Stimulated activated CD8-positive, alpha-beta memory T cell treated with anti-CD3 and anti-CD28 coated beads, Interleukin-15, amount 100 ng/mL, for 1 hour (primary cell): ENCODE measurements around the gene MYDGF.
"Not testable (repeated sequence)": the region's sequence is repeated elsewhere in the genome, so short reads cannot be mapped to it uniquely, and the experiment has no call there.

ENCODE experiments used
- DNase-seq: peaks from one replicate; pipeline ENCODE4 v3.0.0-alpha.2; 2020; ENCODE audit warnings: low read depth

Gene MYDGF

DNA sequence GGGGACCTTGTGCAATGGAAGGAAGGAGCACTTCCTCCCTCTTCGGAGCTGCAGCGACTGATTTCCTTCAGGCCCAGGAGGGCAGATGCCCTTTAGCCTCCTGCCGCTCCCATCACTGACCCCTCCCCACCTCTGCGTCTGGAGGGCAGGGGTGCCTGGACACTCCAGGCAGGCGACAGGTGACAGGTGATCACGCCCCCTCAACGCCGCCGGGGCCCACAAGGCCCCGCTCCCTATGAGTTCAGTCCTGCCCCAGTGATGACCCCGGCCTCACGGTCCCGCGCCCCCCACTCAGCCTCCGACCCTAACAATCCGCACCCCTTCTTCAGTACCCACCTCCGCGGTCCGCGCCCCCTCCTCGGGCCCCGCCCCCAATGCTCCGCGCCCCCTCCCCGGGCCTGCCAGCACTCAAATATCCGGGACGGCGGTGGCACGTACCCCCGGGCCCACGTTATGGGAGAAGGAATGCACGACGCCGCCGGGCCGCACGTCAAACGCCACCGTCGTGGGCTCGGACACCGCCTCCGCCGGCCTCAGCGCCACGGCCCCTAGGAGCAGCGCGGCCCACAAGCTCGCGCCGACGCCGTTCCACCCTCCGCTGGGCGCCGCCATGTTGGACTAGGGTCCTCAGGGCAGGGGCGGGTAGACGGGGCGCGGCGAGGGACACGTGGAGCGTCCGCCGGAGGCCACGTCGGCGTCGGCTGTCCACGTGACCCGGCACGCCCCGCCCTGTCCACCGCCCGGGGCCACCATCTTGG, at the start of gene MYDGF:
Gene MYDGF, minus strand, starts transcription at position 620 of the 758 bp plus-strand sequence. Its CDS starts 8 bp downstream, at position 612.
- DNase-seq = peak; percentile 82

GRCh38 chr19:4719499-4719866, 49.3 kb upstream of the MYDGF start:
- DNase-seq = no peak

DNA sequence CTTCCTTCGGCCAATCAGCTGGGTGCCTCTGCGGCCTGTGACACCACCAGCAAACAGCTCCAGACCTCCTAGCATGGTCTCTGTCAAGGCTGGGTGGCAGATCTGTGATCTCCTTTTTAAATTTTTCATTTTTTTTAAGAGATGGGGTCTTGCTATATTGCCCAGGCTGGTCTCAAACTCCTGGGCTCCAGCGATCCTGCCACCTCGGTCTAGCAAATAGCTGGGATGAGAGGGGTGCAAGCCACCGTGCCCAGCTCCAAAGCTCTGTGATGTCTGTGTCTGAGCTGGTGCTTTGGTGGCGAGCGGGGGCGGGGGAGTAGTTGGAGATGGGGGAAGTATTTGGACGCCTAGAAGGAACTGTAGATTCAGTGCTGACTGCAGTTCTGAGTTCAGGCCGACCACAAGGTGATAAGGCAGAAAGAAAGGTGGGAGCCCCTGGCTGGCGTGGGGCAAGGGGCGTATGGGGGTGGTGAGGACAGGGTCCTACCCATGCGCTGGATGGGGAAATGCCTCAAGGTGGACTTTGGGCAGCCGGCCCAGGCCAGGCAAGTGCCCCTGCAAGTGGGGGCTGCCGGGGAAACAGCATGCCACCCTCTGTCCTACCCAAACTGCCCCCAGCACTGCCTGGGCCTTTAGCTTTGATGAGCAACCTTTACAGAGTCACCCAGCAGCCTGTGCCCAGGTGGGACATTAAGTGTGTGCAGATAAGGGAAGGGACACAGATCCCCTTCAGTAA, 48.0 kb upstream of the MYDGF start:
- no peak for DNase-seq

GRCh38 chr19:4717191-4717965, 47.2 kb upstream of the MYDGF start:
- DNase-seq = no peak

GRCh38 chr19:4715529-4716221, 45.5 kb upstream of the MYDGF start:
- no peak for DNase-seq

- DNase-seq = not testable (repeated sequence)
Measured at GRCh38 chr19:4715178-4715528, 45.0 kb upstream of the MYDGF start.

- no peak for DNase-seq
Measured at GRCh38 chr19:4714016-4714415, 43.9 kb upstream of the MYDGF start.

DNA sequence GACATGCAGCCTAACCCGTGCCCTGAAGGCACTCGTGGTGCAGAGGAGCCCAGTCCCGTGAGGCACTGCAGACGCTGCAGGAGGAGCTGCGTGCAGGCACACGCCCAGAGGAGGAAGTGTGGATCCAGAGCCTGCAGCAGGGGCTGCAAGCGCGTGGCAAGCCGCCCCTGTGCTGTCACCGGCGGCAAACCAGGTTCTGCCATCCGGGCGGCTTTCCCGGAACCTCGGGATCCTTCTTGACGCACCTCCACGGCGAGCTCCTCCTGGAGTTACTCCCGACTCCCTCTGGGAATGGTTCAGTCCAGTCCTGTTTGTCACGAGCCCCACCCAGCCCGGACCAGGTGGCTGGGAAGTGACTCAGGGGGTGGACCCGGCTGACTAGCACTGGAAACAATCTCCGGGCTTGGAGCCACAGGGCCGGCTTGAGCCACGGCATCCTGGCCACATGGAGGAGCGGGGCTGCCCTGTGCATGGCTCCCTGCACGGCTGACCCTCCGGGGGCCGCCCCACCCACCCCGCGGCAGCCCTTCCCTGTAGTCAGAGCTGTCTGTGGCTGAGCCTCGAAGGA, 43.3 kb upstream of the MYDGF start:
- DNase-seq = no peak

- no peak for DNase-seq
Measured at GRCh38 chr19:4712771-4713170, 42.6 kb upstream of the MYDGF start.

DNA sequence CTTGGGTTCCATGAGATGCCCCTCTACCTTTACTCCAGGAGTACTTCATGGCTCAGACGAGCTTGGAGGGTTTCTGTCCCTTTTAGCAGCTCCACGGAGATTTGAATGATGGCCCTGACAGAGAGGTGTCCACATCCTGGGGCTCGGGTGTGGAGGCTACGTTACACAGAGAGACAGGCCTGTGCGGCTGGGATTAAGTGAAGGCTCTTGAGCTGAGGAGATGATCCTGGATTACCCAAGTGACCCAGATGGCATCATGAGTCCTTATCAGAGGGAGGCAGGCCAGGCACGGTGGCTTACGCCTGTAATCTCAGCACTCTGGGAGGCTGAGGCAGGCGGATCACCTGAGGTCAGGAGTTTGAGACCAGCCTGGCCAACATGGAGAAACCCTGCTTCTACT, 41.1 kb upstream of the MYDGF start:
- no peak for DNase-seq

GRCh38 chr19:4710281-4710600, 40.1 kb upstream of the MYDGF start:
- no peak for DNase-seq

- peak; percentile 5 for DNase-seq
Measured at GRCh38 chr19:4709440-4710280, 39.5 kb upstream of the MYDGF start.

DNA sequence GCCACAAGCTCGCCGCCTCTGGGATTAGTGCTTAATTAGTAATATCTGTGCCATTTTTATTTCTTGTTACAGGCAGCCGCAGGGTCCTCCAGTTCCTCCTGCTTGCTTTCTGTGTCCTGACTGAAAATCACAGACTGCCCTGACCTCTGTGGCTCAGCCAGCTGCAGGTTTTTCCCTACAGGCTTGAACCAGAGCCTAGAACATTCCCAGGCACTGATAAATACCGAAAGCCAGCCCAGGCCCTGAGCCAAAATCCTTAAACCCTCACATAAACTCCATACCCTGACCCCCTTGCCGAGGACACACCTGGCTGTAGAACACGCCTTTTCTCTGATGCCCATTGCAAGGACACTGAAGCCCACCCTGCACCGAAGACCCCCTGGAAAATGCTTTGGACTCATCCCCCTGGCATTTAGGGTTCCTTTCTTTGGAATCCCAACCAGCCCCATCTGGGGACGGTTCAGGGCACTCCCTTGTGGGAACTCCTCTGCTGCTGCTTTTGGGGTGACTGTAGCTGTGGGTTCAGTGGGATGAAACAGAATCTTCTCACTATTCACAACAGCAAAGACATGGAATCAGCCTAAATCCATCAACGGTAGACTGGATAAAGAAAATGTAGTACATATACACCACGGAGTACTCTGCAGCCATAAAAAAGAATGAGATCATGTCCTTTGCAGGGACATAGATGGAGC, 38.0 kb upstream of the MYDGF start:
- no peak for DNase-seq

DNA sequence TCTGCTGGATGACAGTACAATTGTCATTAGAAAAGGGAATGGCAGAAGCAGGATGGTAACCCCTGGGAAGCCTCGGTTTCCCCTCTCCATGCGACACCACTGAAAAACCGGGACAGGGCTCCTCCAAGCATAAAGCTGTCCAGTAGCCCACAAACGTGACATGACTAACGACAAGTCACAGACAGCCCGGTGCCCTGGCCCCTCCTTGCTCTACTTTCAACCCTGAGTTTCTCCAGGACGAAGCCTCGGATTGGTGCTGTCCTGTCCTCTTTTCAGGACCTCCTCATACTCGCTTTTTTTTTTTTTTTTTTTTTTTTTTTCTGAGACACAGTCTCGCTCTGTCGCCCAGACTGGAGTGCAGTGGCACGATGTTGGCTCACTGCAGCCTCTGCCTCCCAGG, 37.2 kb upstream of the MYDGF start:
- no peak for DNase-seq

DNA sequence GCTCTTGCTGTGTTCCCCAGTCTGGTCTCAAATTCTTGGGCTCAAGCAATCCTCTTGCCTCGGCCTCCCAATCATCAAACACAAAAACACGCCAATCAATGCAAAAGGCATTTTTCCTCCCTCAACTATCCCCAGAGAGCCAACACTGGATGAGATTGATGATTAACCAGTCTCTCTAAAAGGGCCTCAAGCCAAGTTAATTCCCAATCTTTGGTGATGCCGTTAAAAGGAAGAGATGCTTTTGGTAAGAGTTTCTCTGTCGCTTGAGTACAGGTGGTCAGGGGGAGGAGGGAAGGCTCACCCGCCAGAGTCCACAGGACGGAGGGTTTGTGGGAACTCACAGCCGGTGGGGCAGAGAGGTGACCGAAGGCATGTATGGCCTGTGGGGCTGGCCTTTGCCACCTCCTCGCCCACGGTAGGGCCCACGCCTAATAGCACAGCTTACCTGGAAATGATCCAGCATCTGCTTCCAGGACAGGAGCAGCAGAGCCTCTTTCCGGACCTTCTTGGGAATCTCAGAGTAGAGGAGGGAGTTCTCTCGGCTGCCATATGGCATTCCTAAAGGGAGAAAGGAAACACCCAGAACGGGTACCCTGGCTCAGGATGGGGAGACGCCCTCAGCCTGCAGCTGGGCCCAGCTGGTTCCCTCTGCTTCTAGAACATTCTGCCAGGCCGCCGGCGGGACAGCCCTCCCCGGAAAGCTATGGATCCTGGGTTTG, 35.4 kb upstream of the MYDGF start:
- no peak for DNase-seq

DNA sequence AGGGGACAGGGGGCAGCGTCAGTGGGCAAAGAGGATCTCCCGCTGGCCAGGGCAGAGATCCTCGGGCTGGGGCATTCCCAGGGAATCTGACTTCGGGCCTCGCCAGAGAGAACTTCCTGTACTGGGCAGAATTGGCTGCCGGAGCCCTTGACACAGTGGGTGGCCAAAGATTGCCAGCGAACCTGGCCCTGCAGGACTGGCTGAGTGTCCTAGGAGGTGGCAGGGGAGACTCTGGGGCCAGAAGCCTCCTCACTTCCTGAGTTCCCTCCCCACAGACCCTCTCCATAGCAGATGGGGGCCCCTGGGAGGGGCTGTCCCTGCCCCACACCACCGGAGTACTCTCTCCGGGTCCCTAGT, 34.2 kb upstream of the MYDGF start:
- no peak for DNase-seq

- no peak for DNase-seq
Measured at GRCh38 chr19:4703671-4704316, 33.7 kb upstream of the MYDGF start.

DNA sequence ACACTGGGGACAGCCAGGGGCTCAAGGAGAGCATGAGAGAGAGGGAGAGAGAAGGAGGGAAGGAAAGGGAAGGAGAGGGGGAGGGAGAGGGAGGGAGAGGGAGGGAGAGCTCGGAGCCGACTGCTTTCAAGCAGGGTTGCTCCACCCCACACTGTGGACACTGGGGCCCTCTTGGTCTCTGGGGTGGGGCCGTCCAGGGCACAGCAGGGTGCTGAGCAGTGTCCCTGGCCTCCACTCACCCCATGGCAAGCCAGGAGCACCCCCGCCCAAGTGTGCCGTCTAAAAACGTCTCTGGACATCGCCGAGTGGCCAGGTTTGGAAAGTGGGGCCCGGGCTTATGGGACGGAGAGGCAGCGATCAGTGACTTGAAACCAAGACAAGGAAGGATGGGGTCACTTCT, 32.6 kb upstream of the MYDGF start:
- no peak for DNase-seq

GRCh38 chr19:4701557-4701956, 31.4 kb upstream of the MYDGF start:
- DNase-seq = no peak

DNA sequence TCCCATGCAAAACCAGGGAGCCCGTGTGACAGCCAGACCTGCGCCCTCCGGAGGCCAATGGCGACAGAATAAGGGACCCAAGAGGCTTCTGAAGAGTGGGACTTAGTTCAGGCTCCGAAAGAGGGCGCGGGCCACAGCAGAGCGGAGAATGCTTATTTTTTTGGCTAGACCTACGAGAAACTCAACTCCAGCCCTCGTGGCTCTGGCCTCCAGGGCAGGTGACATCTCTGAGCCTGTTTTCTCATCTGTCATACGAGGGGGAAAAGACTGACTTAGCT, 30.5 kb upstream of the MYDGF start:
- no peak for DNase-seq
